Neural cell (in vitro differentiated cells): ENCODE measurements around the gene MAT2B. TPM values are rescaled to one million over a fixed set of nuclear protein-coding genes. Genes with fewer than 3 reads are reported as not detected.
A peak's percentile ranks its signal among the peaks of the same experiment; 100 is the strongest.

ENCODE experiments used
- H2AFZ ChIP-seq: fragments of 200-600, 300-800 bp; sonication (generic), shearing (Covaris generic); 2 replicates; pipeline ENCODE4 v1.6.0; 2014; ENCODE audit warnings: low read depth, mild to moderate bottlenecking, antibody characterized with exemption, low read length, moderate library complexity
- H3F3A ChIP-seq: fragments of 200-600 bp; shearing (Covaris generic); 2 replicates; pipeline ENCODE4 v1.6.1; 2016; ENCODE audit warnings: mild to moderate bottlenecking, moderate library complexity, mixed read lengths, antibody characterized with exemption, low read length; ENCODE audit not compliant: insufficient read depth, poor library complexity, severe bottlenecking
- H3K27ac ChIP-seq: fragments of 200-600, 300-800 bp; sonication (generic), shearing (Covaris generic); 2 replicates; pipeline ENCODE4 v1.5.1; 2014; ENCODE audit warnings: mild to moderate bottlenecking, low read length, moderate library complexity
- H3K27me3 ChIP-seq: fragments of 300-800, 200-600 bp; sonication (generic), shearing (Covaris generic); 2 replicates; pipeline ENCODE4 v1.6.0; 2014; ENCODE audit warnings: mild to moderate bottlenecking, low read depth, low read length, moderate library complexity; ENCODE audit not compliant: insufficient read depth
- H3K36me3 ChIP-seq: fragments of 300-800, 200-600 bp; sonication (generic), shearing (Covaris generic); 2 replicates; pipeline ENCODE4 v1.5.1; 2014; ENCODE audit warnings: mild to moderate bottlenecking, antibody characterized with exemption, low read length, moderate library complexity; ENCODE audit not compliant: insufficient read depth
- H3K4me2 ChIP-seq: fragments of 300-800, 200-600 bp; sonication (generic), shearing (Covaris generic); 2 replicates; pipeline ENCODE4 v1.6.0; 2014; ENCODE audit warnings: mild to moderate bottlenecking, low read length
- H3K4me3 ChIP-seq: fragments of 300-800, 200-600 bp; sonication (generic), shearing (Covaris generic); 2 replicates; pipeline ENCODE4 v1.5.1; 2014; ENCODE audit warnings: mild to moderate bottlenecking, low read length, moderate library complexity
- H3K79me2 ChIP-seq: fragments of 200-600 bp; shearing (Covaris generic); replicated peaks from 2 replicates; pipeline ENCODE4 v1.6.0; 2014; ENCODE audit warnings: mild to moderate bottlenecking, low read length, moderate library complexity; ENCODE audit not compliant: insufficient read depth
- H3K9ac ChIP-seq: fragments of 300-800, 200-600 bp; sonication (generic), shearing (Covaris generic); 2 replicates; pipeline ENCODE4 v1.6.1; 2016; ENCODE audit warnings: mild to moderate bottlenecking, low read length, mixed read lengths
- H3K9me2 ChIP-seq: fragments of 200-600 bp; shearing (Covaris generic); 2 replicates; pipeline ENCODE4 v1.6.1; 2016; ENCODE audit warnings: mild to moderate bottlenecking, low read length, mixed read lengths; ENCODE audit not compliant: insufficient read depth
- H3K9me3 ChIP-seq: fragments of 200-600, 300-800 bp; sonication (generic), shearing (Covaris generic); 2 replicates; pipeline ENCODE4 v1.6.1; 2016; ENCODE audit warnings: mild to moderate bottlenecking, mixed run types, low read length, moderate library complexity, mixed read lengths
- H4K20me1 ChIP-seq: fragments of 200-600 bp; shearing (Covaris generic); 2 replicates; pipeline ENCODE4 v1.6.1; 2016; ENCODE audit warnings: mild to moderate bottlenecking, mixed run types; ENCODE audit not compliant: insufficient read depth
- EP300 ChIP-seq: fragments of 450-650 bp; conservative IDR thresholded peaks from 2 replicates; pipeline ENCODE4 v1.6.1; 2014; ENCODE audit warnings: antibody characterized with exemption, mild to moderate bottlenecking, moderate library complexity; ENCODE audit not compliant: poor library complexity, severe bottlenecking
- EZH2 ChIP-seq: fragments of 200-600, 300-800 bp; shearing (Covaris generic), sonication (generic); IDR thresholded peaks from 2 replicates; pipeline ENCODE4 v1.6.1; 2014; ENCODE audit warnings: antibody characterized with exemption, low read length, borderline replicate concordance, mild to moderate bottlenecking; ENCODE audit not compliant: insufficient read depth, poor library complexity, severe bottlenecking
- MXI1 ChIP-seq: fragments of 450-650 bp; conservative IDR thresholded peaks from 2 replicates; pipeline ENCODE4 v1.6.1; 2014; ENCODE audit warnings: antibody characterized with exemption, mild to moderate bottlenecking; ENCODE audit not compliant: poor library complexity, severe bottlenecking
- POLR2AphosphoS5 ChIP-seq: IDR thresholded peaks from 2 replicates; pipeline ENCODE4 v1.6.1; 2012
- RAD21 ChIP-seq: fragments of 450-650 bp; conservative IDR thresholded peaks from 2 replicates; pipeline ENCODE4 v1.6.1; 2014; ENCODE audit warnings: antibody characterized with exemption, mild to moderate bottlenecking, moderate library complexity
- SMC3 ChIP-seq: fragments of 450-650 bp; conservative IDR thresholded peaks from 2 replicates; pipeline ENCODE4 v1.6.1; 2014; ENCODE audit warnings: antibody characterized with exemption, mild to moderate bottlenecking, moderate library complexity; ENCODE audit not compliant: poor library complexity
- TAF1 ChIP-seq: IDR thresholded peaks from 2 replicates; pipeline ENCODE4 v1.6.1; 2012; ENCODE audit warnings: low read depth
- polyA plus RNA-seq: library from polyadenylated mRNA; depleted of rRNA; stranded (reverse); fragments of >200 nt; gene quantifications from 2 replicates; pipeline ENCODE4 v1.2.3, GENCODE V29; 2014
- TF ChIP-seq, protein P1 (sequence below): fragments of 450-650 bp; IDR thresholded peaks from 2 replicates; pipeline ENCODE4 v1.5.1; 2014; ENCODE audit warnings: antibody characterized with exemption, mild to moderate bottlenecking, moderate library complexity; ENCODE audit not compliant: poor library complexity, severe bottlenecking
- TF ChIP-seq, protein P2 (sequence below): IDR thresholded peaks from 2 replicates; pipeline ENCODE4 v1.6.1; 2012; ENCODE audit warnings: borderline replicate concordance

The MAT2B gene
- polyA plus RNA-seq, 1 donor from 2014 or later = 31.8 TPM

DNA sequence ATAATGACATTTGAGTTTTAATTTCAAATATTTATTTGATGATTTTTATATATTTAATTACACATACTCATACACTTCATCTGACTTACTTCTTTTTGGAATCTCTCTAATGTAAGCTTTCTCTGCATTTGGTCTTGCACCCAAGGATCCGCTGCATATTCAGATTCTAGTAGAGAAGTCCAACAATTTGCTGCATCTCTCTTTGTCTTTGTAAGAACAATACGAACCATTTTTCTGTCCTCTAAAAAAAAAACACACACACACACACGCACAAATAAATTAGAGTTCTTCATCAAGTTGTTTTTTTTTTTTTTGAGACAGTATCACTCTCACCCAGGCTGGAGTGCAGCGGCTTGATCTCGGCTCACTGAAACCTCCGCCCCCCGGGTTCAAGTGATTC, 48.6 kb upstream of the MAT2B start:
- Histone ChIP-seq H3K9me3 (no peaks in the 10 kb centered on the region), H3K4me3 (no peak overlapping the region), H2AFZ (no peak overlapping the region), H3K36me3 (peaks cover 4% of the 10 kb centered on the region), H3F3A (peaks cover 3% of the 10 kb centered on the region), H3K79me2 (peaks cover 20% of the 10 kb centered on the region), H4K20me1 (no peaks in the 10 kb centered on the region), H3K4me2 (no peak overlapping the region), H3K27me3 (no peaks in the 10 kb centered on the region), H3K27ac (no peak overlapping the region), H3K9ac (no peak overlapping the region), H3K9me2 (no peaks in the 10 kb centered on the region)
- no peak for TF ChIP-seq TAF1
- TF ChIP-seq RAD21 = no peak
- TF ChIP-seq, protein P1, sequence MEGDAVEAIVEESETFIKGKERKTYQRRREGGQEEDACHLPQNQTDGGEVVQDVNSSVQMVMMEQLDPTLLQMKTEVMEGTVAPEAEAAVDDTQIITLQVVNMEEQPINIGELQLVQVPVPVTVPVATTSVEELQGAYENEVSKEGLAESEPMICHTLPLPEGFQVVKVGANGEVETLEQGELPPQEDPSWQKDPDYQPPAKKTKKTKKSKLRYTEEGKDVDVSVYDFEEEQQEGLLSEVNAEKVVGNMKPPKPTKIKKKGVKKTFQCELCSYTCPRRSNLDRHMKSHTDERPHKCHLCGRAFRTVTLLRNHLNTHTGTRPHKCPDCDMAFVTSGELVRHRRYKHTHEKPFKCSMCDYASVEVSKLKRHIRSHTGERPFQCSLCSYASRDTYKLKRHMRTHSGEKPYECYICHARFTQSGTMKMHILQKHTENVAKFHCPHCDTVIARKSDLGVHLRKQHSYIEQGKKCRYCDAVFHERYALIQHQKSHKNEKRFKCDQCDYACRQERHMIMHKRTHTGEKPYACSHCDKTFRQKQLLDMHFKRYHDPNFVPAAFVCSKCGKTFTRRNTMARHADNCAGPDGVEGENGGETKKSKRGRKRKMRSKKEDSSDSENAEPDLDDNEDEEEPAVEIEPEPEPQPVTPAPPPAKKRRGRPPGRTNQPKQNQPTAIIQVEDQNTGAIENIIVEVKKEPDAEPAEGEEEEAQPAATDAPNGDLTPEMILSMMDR = no peak
- TF ChIP-seq MXI1 = no peak
- no peak for TF ChIP-seq EZH2
- TF ChIP-seq, protein P2, sequence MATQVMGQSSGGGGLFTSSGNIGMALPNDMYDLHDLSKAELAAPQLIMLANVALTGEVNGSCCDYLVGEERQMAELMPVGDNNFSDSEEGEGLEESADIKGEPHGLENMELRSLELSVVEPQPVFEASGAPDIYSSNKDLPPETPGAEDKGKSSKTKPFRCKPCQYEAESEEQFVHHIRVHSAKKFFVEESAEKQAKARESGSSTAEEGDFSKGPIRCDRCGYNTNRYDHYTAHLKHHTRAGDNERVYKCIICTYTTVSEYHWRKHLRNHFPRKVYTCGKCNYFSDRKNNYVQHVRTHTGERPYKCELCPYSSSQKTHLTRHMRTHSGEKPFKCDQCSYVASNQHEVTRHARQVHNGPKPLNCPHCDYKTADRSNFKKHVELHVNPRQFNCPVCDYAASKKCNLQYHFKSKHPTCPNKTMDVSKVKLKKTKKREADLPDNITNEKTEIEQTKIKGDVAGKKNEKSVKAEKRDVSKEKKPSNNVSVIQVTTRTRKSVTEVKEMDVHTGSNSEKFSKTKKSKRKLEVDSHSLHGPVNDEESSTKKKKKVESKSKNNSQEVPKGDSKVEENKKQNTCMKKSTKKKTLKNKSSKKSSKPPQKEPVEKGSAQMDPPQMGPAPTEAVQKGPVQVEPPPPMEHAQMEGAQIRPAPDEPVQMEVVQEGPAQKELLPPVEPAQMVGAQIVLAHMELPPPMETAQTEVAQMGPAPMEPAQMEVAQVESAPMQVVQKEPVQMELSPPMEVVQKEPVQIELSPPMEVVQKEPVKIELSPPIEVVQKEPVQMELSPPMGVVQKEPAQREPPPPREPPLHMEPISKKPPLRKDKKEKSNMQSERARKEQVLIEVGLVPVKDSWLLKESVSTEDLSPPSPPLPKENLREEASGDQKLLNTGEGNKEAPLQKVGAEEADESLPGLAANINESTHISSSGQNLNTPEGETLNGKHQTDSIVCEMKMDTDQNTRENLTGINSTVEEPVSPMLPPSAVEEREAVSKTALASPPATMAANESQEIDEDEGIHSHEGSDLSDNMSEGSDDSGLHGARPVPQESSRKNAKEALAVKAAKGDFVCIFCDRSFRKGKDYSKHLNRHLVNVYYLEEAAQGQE = no peak
- no peak for TF ChIP-seq SMC3
- no peak for TF ChIP-seq EP300
- no peak for TF ChIP-seq POLR2AphosphoS5

DNA sequence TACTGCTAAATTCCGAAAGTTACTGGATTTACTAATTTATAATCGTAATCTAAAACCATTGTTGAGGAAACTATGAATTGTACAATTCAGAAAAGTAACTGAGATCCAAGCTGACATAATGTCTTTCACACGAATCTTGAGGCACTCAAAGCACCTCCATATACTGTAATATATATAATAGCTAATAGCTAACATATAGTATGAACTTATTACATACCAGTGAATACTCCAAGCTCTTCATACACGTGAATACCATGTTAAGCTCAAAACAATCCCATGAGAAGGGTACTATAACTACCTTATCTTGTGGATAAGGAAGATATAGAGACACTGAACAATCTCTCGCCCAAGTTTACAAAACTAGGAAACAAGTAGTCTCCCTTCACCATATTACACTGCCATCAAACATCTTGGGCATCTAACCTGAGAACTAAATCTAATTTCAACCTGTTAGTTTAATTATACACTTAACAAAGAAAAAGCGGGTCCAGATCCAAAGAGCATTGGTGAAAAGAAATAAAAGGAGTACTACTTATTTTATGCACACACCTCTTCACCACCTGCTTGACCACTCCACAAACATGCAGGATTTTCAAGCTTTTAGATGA, 46.5 kb upstream of the MAT2B start:
- peak overlapping the region; percentile 85 for H2AFZ ChIP-seq
- H3K9me2 ChIP-seq = no peaks in the 10 kb centered on the region
- peaks cover 4% of the 10 kb centered on the region for H3K36me3 ChIP-seq
- TF ChIP-seq POLR2AphosphoS5 = no peak
- no peak for TF ChIP-seq EP300
- TF ChIP-seq RAD21 = no peak
- TF ChIP-seq TAF1 = no peak
- TF ChIP-seq, protein P1 = no peak
- no peak for TF ChIP-seq MXI1
- TF ChIP-seq, protein P2 = no peak
- TF ChIP-seq EZH2 = no peak
- TF ChIP-seq SMC3 = no peak
- peak overlapping the region; percentile 76 for H3K4me3 ChIP-seq
- peaks cover 20% of the 10 kb centered on the region for H3K79me2 ChIP-seq
- H3K27me3 ChIP-seq = no peaks in the 10 kb centered on the region
- peak overlapping the region; percentile 82 for H3K9ac ChIP-seq
- peak overlapping the region; percentile 87 for H3K27ac ChIP-seq
- peak overlapping the region; percentile 85 for H3K4me2 ChIP-seq
- H3F3A ChIP-seq = peaks cover 3% of the 10 kb centered on the region
- H3K9me3 ChIP-seq = no peaks in the 10 kb centered on the region
- H4K20me1 ChIP-seq = no peaks in the 10 kb centered on the region
